HG03097 (cell line): ENCODE results near the gene IPPK.
A peak's percentile ranks its signal among the peaks of the same experiment; 100 is the strongest.

ENCODE experiments used
- ATAC-seq: cut with Tn5 transposase; IDR thresholded peaks from one replicate; pipeline ENCODE4 v1.9.1; 2021; ENCODE audit not compliant: unreplicated experiment, low FRiP score

Gene IPPK, protein sequence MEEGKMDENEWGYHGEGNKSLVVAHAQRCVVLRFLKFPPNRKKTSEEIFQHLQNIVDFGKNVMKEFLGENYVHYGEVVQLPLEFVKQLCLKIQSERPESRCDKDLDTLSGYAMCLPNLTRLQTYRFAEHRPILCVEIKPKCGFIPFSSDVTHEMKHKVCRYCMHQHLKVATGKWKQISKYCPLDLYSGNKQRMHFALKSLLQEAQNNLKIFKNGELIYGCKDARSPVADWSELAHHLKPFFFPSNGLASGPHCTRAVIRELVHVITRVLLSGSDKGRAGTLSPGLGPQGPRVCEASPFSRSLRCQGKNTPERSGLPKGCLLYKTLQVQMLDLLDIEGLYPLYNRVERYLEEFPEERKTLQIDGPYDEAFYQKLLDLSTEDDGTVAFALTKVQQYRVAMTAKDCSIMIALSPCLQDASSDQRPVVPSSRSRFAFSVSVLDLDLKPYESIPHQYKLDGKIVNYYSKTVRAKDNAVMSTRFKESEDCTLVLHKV

DNA sequence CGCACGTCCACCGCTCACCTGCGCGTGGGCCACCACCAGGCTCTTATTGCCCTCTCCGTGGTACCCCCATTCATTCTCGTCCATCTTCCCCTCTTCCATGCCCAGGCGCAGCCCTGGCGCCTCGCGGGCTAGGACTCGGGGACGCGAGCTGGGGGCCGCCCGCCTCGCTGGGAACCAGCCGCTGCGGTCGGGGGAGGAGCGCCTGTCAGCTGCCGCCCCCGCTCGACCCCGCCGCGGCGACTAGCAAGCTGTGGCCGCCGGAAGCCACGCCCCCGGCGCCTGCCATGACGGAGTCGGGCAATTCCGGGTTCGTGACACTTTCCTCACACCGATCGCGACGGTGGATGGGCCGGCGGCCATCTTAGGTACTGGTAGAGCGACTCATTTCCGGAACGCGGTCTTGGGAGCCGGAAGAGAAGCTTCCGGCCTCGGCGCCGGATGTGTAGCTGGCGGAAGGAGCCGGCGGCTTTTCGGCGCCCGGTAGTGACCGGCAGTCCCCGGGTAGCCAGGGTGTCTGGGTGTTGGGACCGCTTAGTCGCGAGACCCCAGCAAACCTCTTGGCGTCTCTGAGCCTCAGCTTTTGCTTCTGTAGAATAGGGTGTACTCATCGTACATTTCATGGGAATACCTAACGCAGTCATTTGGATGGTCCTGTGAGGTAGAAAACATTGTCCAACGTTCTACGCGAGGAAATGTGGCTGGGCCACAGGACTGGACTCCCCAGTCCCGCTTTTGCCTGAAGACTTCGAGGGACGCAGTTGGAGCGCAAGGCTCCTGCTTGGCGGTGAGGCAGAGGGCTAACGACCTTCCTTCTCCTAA lies at the start of gene IPPK:
Gene IPPK, minus strand, starts transcription at position 242 of the 819 bp plus-strand sequence. Its CDS starts 143 bp downstream, at position 99.
- ATAC-seq, result peak; percentile 90

DNA sequence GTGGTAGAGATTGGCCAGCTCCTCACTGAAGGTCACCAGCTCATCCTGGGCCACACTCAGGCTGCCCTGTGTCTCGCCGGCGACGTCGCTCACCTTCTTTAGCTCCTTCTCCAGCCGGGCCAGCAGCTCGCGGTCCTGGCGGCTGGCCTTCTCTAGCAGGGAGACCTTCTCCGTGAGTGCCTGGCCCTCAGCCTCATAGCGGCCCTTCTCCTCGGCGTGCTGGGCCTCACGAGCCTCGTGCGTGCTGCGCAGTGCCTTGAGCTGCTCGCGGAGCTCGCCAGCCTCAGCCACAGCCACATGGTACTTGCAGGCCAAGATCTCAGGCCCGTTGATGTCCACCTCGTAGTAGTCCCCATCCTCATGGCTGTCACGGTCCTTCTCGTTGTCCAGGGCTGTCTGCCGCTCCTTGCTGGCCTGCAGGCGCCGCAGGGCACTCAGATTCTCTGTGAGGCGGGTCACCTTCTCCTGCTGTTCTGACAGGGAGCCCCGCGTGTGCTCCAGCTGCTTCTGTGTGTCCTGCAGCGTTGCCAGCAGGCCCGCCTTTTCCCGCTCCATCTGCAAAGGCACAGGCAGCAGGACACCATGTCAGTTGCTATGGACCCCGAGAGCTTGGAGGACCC lies 49.2 kb upstream of the IPPK start:
- ATAC-seq, result no peak

GRCh38 chr9:92718086-92719001 lies 48.4 kb upstream of the IPPK start:
- ATAC-seq, result no peak

DNA sequence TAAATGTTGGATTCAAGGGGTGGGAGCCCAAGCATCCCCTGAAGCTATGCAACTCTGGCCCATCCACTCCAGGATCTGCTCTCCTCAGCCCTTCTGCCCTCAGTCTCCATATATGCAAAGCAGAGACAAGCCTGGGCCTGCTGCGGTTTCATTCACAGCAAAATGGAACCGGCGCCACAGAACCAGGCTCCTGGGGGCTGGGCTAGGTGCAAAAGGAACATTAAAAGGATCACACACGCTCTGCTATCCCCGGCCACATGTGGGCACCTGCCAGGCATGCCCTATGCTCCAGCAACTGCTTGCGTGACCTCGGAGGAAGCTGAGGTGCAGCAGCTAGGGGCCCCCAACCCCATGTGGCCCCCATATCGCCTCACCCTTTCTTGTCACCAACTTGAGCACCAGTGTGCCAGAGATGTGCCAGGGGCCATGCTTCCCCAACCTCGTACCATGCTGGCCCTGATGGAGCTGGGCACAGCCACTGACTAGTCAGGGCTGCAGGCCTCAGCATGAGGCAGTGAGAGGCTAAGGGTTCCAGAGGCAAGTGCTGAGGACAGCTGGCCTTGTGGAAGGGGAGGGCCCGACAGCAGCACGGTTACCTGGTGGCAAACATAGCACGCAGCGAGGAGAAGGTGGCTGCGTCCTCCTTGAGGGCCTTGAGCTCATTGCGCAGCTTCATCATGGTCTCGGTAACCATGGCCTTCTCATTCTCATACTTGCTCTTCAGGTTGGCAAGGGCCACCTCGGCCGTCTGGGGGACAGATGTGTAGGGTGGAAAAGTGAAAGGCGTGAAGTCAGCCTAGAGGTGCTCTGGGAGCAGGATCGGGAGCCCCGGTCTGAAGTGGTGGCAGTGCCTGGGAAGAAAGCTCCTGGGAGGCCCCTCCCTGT lies 47.5 kb upstream of the IPPK start:
- no peak for ATAC-seq

DNA sequence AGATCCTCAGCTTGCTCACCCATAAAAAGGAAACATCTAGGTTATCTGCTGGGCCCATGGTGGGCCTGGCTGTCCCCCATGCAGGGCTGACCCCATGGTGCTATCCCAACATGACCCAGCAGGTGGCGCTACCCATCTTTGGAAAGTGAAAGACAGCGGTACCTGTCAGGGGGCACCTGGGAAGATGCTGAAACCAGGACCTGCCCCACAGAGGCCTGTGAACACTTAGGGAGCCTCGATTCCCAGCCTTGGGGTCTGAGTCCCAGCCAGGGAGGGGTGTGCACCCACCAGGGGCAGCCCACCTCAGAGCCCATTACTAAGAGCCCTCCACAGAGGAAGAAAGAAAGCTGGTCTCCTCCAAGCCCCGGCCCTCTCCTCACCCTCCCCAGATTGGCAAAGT lies 46.6 kb upstream of the IPPK start:
- ATAC-seq, result no peak

- ATAC-seq, result no peak
These were observed 45.7 kb upstream of the IPPK start for GRCh38 chr9:92715488-92716231.

DNA sequence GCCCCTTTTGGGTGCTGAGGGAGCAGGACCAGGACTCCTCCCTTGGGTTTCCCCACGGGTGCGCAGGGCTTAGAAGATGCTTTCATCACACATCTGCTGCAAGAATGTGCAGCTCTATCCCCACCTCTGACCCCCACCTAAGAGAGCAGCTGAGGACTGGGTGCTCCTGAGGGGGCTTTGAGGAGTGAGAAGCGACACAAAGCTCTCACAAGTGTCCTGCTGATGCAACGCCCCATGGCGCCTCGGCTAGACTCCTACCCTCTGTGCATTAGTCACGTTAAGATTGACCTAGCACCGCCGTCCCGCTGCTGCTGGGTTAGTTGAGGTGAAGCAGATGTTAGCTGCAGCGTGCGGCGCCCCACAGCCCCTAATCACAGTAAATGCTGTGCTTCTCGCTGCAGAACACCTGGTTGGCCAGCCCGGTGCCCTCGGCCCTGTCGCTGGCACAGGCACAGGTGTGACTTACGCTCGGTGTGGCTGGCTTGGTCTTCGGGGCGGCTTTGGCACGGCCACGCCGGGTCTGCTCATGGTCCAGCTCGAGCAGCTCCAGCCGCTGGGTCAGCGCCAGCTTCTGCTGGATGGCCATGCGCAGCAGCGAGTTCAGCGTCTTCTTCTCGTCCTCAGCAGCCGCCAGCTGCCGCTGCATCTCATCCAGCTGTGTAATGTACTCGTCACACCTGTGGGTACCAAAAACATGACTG lies 45.0 kb upstream of the IPPK start:
- no peak for ATAC-seq

DNA sequence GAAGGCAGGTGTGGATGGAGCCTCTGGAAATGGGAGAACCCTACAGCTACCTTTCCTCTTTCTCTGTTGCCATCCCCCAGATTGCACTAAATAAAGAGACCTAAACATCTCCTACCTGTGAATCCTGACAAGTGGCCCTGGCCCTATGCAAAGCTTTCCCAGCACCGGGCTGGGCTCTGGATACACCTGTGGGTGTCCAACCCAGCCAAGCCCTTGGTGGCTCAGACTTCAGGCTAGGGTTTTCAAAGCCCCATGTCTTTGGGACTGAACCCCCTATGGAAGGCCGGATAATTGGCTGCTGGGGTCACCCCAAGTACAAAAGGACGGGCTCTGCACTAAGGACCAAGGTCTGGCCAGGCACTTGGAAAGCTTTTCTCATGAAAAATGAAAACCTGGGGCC lies 44.1 kb upstream of the IPPK start:
- ATAC-seq, result no peak

DNA sequence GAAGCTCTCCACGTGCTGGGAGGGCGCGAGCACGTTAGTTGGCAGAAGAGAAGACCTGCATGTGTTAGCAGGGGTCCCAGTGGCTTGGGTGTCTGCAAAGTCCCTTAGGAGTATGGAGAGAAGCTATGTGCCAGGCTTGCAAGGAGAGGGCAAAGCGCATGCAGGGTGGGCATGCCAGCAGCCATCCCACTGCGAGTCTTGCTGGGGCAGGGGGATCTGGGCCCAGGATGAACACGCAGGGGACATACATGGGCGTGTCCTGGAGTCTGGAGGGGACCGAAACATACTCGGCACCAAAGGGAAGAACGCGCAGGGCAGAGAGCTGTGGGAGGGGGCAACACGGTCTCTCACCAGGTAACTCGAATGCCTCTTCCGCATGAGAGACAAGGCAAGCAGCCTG lies 43.6 kb upstream of the IPPK start:
- ATAC-seq, result no peak

DNA sequence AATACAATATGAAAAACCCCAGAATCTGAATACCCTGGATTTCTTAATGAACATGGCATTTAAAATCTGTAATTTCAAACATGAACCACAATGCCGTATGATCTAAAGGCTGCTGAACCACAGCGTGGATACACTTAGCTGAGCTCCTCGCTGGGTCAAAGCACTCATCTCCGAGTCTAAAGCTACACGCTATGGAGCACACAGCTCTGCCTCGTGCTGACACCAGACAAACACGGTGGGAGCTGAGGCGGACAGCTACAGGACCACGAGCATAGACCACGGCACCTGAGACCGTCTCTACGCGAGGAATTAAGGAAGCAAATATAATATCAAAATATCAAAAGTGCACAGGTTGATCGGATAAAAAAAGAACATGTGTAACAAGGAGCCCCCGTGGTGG lies 42.8 kb upstream of the IPPK start:
- ATAC-seq, result no peak

DNA sequence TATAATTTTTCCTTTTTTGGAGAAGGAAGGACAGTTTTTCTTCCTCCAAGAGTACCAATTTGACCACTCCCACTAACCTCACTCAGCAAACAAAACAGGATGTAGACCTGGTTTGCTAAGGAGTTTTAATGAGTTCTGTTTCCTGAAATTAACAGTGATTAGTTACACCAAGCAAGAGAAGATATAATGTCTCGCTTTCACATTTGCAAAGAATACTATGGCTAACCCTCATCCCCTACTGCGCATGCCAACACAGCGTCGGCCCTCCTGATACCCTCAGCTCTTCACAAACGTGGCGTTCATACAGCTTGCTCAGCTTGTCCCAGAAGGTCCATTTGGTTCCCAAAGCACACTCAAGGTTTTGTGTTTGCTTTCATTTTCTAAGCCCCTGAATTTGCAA lies 41.9 kb upstream of the IPPK start:
- ATAC-seq, result no peak

DNA sequence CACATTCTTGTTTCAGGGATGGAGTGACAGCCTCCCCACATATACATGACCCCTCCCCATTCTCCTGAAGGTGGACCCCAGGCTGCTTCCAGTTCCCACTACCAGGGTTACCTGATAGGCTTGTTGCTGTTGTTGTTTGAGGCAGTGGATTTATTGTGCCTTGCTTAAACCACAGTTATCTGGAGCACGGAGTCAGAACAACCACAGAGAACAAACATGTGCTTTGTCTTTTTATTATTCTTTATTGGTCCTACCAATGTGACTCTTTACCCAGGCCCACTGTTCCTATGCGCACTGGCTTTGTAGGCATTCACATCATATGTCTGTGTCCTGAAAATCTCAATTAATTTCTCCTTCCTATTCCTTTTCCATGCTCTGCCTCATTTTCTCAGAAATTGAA lies 41.2 kb upstream of the IPPK start:
- no peak for ATAC-seq

DNA sequence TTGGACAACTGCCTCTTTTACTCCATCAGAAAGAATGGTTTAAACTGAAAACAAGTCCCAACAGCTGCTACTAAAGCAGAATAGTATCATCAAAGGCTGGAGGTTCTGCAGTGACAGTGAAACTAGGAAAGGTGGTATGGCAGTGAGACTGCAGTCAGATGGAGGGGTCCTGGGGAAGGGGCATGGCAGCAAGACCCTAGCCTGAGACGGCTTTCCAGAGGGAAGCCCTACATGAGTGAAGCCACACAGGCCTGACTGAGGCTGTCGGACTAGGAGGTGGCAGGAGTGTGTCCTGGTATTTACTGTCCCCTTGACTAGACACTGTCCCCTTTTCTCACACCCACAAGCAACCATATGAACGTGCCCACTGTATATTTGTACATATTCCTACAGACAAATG lies 40.4 kb upstream of the IPPK start:
- no peak for ATAC-seq

DNA sequence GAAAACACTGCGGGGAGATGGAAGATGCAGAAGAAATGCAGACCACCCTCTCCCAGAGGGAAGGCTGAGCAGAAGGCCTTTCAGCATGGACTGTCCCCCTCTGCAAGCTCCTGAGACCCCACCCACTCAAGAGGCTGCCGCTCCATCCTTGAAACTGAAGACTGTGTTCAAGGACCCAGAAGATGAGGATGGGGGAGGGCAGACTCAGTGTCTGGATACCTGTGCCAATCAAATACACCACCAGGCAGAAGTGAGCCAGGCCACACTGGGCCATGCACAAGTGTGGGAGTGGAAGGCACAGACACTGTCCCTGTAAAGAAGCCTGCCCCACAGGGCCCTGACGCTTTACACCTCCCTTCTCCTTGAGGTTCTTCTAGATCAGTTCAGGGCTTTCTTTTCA lies 40.0 kb upstream of the IPPK start:
- ATAC-seq, result no peak

DNA sequence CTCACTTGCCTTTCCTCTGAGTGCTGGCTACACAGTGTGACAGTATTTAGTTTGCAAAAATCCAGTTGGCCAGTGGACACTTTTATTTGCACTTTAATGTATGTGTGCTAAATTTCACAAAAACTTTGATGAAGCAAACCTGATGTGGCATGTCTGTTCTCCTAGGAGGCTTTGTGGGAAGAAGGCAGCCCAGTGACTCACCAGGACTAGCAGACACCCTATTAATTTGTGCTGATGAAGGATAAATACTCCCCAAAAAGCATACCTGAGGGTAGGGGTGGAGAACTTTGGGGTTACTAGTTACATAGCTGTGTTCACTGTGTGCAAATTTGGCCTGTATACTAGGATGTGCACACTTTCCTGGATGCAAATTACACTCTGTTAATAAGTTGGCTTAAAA lies 39.3 kb upstream of the IPPK start:
- no peak for ATAC-seq

DNA sequence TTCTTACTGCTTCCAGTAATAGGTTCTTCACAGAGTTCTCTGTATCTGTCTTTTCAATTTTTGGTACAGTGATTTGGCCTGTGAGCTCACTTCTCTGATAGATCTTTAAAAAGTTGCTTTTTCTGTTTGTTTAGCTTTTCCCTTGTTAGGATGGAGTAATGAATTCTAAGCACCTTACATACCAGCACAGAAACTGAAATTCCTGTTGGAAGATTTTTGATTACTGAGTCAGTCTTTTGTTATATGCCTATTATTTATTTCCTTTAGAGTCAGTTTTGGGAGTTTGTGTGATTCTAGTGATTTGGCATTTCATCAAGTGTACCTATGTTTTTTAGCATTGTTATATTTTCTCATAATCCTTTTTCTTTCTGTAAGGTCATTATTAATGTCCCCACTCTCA lies 37.6 kb upstream of the IPPK start:
- ATAC-seq, result no peak

- no peak for ATAC-seq
These were observed 36.4 kb upstream of the IPPK start for GRCh38 chr9:92706218-92706940.
